ENCODE measurements around the gene CHIC2.
"Not testable (repeated sequence)": the region's sequence is repeated elsewhere in the genome, so short reads cannot be mapped to it uniquely, and the experiment has no call there.

CHIC2 gene

GRCh38 chr4:54064317-54065111, at the start of gene CHIC2:
TSS of gene CHIC2 (minus strand) at chr4:54064605. CDS start at chr4:54064300, 305 bp downstream.
- DNase-seq: peak; percentile 67

GRCh38 chr4:54113206-54113605, 48.8 kb upstream of the CHIC2 start:
- not testable (repeated sequence) for DNase-seq

DNA sequence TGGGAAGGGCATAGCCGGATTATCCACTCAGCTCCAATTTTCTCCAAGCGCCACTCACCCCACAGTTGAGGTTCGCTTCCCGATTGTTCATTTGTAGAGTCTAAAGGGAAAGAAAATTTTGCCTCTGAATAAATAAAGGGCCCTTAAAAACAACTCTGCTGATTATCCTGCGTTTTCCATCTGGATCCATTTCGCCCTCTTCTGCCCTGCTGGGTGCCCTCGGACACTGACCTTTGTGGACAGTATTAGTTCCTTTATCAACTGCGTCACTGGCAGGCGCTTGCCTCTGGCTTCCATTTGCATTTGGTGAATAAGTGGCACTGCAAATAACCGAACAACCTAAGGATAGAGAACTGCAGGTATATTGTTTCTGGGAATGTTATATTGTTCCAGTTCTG, 45.6 kb upstream of the CHIC2 start:
- no peak for DNase-seq

DNA sequence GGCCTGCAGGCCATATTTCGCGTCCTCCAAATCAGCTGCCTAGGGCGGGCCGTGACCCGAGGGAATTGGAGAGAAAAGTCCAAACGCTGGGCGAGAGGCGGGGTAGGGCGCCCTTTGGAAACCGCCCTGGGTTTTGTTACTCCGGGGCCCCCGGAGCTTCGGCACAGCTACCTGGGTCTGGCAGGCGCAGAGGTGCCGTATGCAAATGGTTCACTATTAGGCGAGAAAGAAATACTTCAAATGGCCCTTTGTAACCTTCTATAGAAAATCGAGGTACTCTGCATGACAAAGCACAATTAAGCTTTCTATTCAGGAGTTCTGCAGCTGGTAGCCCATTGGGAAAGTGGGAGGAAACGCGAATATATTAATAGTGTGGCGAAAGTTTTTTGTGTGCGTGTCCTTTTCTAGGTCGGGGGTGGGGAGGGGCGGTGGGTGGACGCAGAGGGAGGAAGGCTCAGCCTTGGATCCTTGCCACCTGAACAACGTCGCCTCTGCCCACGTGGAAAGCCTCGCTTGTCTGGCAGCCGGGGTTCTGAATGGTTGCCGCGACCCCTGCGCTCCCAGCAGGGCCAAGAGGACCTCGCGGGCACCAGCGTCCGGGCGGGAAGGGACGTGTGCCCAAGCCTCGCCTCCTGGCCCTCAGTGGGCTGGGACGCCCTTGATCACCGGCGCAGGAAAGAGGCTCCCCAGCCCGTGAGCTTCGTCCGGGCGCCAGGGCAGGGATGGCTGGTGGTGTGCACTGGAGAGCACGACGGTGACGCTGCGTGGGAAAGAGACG, 45.0 kb upstream of the CHIC2 start:
- DNase-seq: no peak

- DNase-seq: no peak
These were observed 43.7 kb upstream of the CHIC2 start for GRCh38 chr4:54107951-54108748.

GRCh38 chr4:54104907-54105306, 40.5 kb upstream of the CHIC2 start:
- no peak for DNase-seq

GRCh38 chr4:54103190-54103574, 38.8 kb upstream of the CHIC2 start:
- DNase-seq: no peak

DNA sequence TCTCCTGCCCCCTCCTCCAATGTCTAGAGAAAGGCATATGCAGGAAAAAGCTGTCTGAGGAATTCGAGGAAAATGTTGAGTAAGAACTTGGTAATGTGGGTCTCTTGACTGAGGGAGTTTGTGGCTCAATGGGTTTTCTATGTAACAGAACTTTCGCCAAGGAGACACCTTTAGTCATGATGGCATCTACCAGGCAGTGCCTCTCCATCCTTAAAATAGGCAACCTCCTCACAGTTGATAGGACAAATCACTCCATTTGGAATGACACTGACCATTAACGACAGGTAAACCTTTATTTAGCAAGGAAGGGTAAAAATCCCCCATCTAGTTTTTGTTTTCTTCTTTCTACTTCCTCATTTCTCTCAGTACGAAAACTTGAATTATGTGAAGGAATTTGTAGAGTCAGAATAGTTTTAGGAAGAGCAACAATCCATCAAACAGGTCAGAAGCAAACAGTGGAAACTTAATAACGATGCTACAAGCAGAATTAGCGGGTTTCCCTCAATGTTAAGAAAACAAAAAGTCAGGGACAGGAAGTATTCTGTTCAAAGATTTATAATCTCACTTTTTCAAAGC, 38.2 kb upstream of the CHIC2 start:
- no peak for DNase-seq

DNA sequence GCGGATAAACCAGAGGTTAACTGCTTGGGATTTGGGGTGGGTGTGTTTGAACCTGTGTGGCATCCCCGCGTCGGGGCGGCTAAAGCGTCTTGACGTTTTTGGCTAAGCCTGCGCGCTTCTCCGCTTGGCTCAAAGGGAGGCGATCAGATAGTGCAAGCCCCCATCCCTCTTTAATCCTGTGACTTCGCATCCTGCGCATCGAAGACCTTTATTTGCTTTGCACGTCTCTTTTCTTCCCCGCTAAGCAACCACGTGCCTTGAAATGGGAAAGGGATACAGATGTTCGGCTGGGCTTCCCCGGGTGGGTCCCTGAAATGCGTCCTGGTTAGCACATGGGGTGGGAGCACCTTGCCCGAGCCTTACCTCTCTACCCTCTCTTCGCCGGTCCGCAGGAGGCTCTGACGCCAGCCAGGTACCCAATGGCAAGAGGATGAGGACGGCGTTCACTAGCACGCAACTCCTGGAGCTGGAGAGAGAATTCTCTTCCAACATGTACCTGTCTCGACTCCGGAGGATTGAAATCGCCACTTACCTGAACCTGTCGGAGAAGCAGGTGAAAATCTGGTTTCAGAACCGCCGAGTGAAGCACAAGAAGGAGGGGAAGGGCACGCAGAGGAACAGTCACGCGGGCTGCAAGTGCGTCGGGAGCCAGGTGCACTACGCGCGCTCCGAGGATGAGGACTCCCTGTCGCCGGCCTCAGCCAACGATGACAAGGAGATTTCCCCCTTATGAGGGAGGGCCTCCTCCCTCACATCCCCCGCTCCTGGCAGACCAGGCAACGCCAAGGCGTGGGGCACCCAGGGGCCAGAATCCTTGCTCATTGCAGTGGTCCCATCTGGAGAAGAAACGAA, 37.0 kb upstream of the CHIC2 start:
- no peak for DNase-seq

- no peak for DNase-seq
These were observed 36.3 kb upstream of the CHIC2 start for GRCh38 chr4:54100595-54101189.

DNA sequence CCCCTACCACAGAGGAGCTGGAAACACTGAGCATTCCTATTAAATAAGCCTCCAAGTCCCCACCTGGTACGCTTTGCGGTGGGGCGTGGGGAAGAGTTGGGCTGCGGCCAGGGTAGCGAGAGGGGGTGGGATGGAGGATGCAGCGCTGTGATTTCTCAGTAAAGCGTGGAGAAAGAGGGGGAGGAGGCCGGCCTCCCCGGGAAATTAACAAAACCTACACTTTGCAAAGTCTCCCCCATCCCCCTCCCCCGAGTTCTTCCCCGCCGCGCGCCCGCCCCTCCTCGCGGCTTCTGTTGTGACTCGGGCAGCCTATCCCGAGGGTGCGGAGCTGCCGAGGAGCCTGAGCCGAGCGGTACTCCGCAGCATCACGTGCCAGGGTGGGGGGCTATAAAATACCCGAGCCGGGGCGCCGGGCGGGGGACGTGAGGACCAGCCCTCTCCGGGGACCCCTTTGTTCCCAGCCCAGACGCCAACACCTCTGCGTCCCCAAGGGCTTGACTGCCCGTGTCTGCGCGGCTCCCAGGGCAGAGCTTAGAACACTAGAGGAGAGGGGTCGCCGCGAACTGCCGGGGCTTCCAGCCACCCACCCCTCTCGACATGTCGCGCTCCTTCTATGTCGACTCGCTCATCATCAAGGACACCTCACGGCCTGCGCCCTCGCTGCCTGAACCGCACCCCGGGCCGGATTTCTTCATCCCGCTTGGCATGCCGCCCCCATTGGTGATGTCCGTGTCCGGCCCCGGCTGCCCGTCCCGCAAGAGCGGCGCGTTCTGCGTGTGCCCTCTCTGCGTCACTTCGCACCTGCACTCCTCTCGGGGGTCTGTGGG, 35.6 kb upstream of the CHIC2 start, which contains the start of gene GSX2:
Gene GSX2, plus strand, starts transcription at position 416 of the 827 bp plus-strand sequence. Its CDS starts 182 bp downstream, at position 598.
- no peak for DNase-seq

GRCh38 chr4:54099287-54099747, 34.9 kb upstream of the CHIC2 start:
- DNase-seq: no peak

GRCh38 chr4:54098375-54098774, 34.0 kb upstream of the CHIC2 start:
- no peak for DNase-seq

GRCh38 chr4:54097152-54097551, 32.7 kb upstream of the CHIC2 start:
- no peak for DNase-seq

- no peak for DNase-seq
These were observed 32.0 kb upstream of the CHIC2 start for GRCh38 chr4:54096295-54096962.

GRCh38 chr4:54095110-54095825, 30.9 kb upstream of the CHIC2 start:
- DNase-seq: no peak

DNA sequence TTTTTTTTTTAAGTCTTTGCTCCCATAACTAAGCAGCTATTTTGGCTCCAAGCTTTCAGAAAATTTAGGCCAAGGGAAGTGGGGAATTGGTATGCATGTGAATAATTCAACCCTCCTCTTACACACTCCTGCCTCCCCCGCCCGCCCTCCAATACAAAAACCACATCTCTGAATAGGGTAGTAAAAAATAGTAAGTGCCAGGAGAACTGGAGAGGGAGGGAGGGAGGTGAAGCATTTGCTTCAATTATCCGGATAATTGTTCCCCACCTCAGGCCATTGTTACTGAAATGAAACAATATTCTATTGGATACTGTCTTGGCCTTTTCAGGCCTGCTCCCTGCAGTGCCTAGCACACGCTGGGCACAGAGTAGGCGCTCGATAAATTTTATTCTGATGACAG, 30.0 kb upstream of the CHIC2 start:
- DNase-seq: no peak

GRCh38 chr4:54093324-54094240, 29.2 kb upstream of the CHIC2 start:
- no peak for DNase-seq

Data from NCI-H1694 (cell line).